PC-3 (cell line): ENCODE measurements around the gene ZNF148.

Experiments
- EZH2 ChIP-seq: fragments of 300-600 bp; sonication (generic); IDR thresholded peaks from one replicate; pipeline ENCODE4 v1.6.1; 2017; ENCODE audit warnings: antibody characterized with exemption, mild to moderate bottlenecking, low read length; ENCODE audit not compliant: unreplicated experiment
- EZH2phosphoT487 ChIP-seq: fragments of 300-600 bp; sonication (generic); IDR thresholded peaks from 2 replicates; pipeline ENCODE4 v1.6.1; 2018; ENCODE audit warnings: mild to moderate bottlenecking, antibody characterized with exemption, low read length, borderline replicate concordance
- TF ChIP-seq, protein P1 (sequence below): fragments of 300-600 bp; sonication (generic); conservative IDR thresholded peaks from 2 replicates; pipeline ENCODE4 v1.5.1; 2017; ENCODE audit warnings: antibody characterized with exemption, low read depth, mild to moderate bottlenecking, low read length

GRCh38 chr3:125192190-125193035 is 182.7 kb downstream of the ZNF148 start:
- TF ChIP-seq, protein P1, sequence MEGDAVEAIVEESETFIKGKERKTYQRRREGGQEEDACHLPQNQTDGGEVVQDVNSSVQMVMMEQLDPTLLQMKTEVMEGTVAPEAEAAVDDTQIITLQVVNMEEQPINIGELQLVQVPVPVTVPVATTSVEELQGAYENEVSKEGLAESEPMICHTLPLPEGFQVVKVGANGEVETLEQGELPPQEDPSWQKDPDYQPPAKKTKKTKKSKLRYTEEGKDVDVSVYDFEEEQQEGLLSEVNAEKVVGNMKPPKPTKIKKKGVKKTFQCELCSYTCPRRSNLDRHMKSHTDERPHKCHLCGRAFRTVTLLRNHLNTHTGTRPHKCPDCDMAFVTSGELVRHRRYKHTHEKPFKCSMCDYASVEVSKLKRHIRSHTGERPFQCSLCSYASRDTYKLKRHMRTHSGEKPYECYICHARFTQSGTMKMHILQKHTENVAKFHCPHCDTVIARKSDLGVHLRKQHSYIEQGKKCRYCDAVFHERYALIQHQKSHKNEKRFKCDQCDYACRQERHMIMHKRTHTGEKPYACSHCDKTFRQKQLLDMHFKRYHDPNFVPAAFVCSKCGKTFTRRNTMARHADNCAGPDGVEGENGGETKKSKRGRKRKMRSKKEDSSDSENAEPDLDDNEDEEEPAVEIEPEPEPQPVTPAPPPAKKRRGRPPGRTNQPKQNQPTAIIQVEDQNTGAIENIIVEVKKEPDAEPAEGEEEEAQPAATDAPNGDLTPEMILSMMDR, result no peak
- TF ChIP-seq EZH2phosphoT487 (no peak), EZH2 (no peak)
